Measurements from ENCODE around the gene SUSD1. TPM values are rescaled to one million over a fixed set of nuclear protein-coding genes. Genes with fewer than 3 reads are reported as not detected.

SUSD1 gene
- total and polyA plus RNA-seq, 9 of the 15 experiments (the other 6 are each of a cell fraction or from before 2014, with no cell fraction given) = 10.9 to 44.4 (median 36.1) TPM

DNA sequence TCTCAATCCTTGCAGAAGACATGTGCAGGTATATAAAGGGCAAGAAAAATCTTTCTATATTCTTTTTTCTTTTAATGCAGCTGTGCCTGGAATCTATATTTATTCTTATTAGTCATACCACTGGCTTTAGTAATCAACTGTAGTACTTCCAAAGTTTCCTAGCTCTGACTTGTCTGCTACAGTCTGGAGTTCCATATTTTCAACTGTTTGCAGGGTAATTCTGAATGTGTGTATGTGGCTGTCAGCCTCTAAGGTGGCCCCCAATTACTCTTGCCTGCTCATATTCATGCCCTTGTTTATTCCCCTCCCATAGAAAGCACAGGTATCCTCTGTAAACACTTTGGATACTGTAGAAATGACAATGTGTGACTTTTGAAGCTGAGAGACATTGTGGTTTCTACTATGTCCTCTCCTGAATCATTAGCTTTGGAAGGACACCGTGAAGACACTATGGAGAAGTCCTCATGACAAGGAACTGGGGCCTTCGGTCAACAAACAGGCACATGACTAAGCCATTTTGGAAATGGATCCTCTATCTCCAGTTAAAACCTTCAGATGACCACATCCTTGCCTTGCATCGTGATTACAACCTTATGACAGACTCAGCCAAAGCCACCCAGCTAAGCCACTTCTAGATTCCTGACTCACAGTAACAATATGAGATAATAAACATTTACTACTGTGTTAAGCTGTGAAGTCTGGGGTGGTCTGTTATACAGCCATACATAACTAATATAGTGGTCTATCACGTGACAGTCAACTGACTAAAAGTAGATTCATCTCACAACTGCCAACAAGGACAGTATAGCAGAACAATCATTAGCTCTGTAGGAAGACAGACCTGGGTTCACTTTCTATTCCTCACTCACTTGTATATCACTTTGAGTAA, 49.5 kb upstream of the SUSD1 start (continued):
- no peak for TF ChIP-seq ZNF695 (CRISPR knock-in tag; IDR thresholded peaks at IDR 0.05)
- peak; percentile 82 for TF ChIP-seq MAFK (IDR thresholded peaks at IDR 0.05; ENCODE audit: low read length)
- TF ChIP-seq POLR2H (tag; IDR thresholded peaks at IDR 0.05; ENCODE audit: low read depth) = peak; percentile 63
- TF ChIP-seq ZNF551 (CRISPR knock-in tag; IDR thresholded peaks at IDR 0.05) = no peak
- no peak for TF ChIP-seq NELFE (IDR thresholded peaks at IDR 0.05; ENCODE audit: insufficient read depth, insufficient read length)
- peak; percentile 99 for TF ChIP-seq ZNF589 (CRISPR knock-in tag; IDR thresholded peaks at IDR 0.05; ENCODE audit: low read depth)
- TF ChIP-seq, protein P1, sequence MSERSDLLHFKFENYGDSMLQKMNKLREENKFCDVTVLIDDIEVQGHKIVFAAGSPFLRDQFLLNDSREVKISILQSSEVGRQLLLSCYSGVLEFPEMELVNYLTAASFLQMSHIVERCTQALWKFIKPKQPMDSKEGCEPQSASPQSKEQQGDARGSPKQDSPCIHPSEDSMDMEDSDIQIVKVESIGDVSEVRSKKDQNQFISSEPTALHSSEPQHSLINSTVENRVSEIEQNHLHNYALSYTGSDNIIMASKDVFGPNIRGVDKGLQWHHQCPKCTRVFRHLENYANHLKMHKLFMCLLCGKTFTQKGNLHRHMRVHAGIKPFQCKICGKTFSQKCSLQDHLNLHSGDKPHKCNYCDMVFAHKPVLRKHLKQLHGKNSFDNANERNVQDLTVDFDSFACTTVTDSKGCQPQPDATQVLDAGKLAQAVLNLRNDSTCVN (CRISPR knock-in tag; IDR thresholded peaks at IDR 0.05) = no peak; the same call in 1 of the 2 replicates
- TF ChIP-seq SIN3A (IDR thresholded peaks at IDR 0.05; ENCODE audit: borderline replicate concordance in 2 of 2, control insufficient read depth in 1 of 2, low read depth in 2 of 2, low read length in 2 of 2) = no peak
- no peak for TF ChIP-seq ZNF124 (CRISPR knock-in tag; IDR thresholded peaks at IDR 0.05)
- TF ChIP-seq FOXM1 (IDR thresholded peaks at IDR 0.05; ENCODE audit: low read depth) = peak; percentile 56; the same call in 1 of the 2 replicates
- TF ChIP-seq FOXM1 (CRISPR knock-in tag; IDR thresholded peaks at IDR 0.05; ENCODE audit: low read depth) = no peak
- no peak for TF ChIP-seq ESRRB (CRISPR knock-in tag; IDR thresholded peaks at IDR 0.05; ENCODE audit: borderline replicate concordance)
- no peak for TF ChIP-seq CREBBP (IDR thresholded peaks at IDR 0.05; ENCODE audit: low read depth, low read length)
- no peak for TF ChIP-seq KAT2B (IDR thresholded peaks at IDR 0.05; ENCODE audit: low read depth, low read length)
- TF ChIP-seq CHD1 (IDR thresholded peaks at IDR 0.05; ENCODE audit: low read length) = no peak
- no peak for TF ChIP-seq FOXJ2 (tag; IDR thresholded peaks at IDR 0.05)
- TF ChIP-seq BRF2 (IDR thresholded peaks at IDR 0.05; ENCODE audit: borderline replicate concordance, insufficient read depth, insufficient read length) = no peak
- no peak for TF ChIP-seq KDM2B (CRISPR knock-in tag; IDR thresholded peaks at IDR 0.05)
- peak; percentile 87 for TF ChIP-seq SMAD4 (CRISPR knock-in tag; conservative IDR thresholded peaks at IDR 0.05)
- TF ChIP-seq ZBTB8A (IDR thresholded peaks at IDR 0.05; ENCODE audit: partially characterized antibody) = no peak
- TF ChIP-seq ZNF184 (CRISPR knock-in tag; IDR thresholded peaks at IDR 0.05) = no peak
- TF ChIP-seq STAT5B (CRISPR knock-in tag; IDR thresholded peaks at IDR 0.05) = no peak
- no peak for TF ChIP-seq ZBTB7A (IDR thresholded peaks at IDR 0.05; ENCODE audit: borderline replicate concordance, control insufficient read depth, low read depth, low read length)
- peak; percentile 36 to 57; a peak in 3 of 4 replicates for TF ChIP-seq MNT (conservative IDR thresholded peaks at IDR 0.05)
- TF ChIP-seq MECOM (CRISPR knock-in tag; IDR thresholded peaks at IDR 0.05) = no peak; the same call in 1 of the 2 replicates

Data from K562 (cell line).